Measurements from ENCODE around the gene SLAIN1.
A peak's percentile ranks its signal among the peaks of the same experiment; 100 is the strongest.

SLAIN1 gene

DNA sequence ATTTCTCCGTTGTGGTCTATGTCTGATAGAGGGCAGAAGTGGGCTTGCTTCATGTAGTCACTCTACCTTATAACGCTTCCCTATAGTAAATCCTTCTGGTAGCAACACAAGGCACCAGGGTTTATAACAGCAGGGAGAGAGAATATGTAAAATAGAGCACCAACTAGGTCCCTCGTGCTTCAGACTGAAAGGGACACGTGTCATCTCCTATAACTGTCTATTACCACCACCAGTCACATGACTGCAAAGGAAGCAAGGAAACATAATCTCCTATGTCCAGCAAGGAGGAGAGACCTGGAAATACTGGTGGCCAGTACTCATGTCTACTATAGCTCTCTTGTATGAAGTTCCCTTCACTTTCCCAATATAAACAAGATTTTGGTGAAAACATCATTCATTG is 79.2 kb downstream of the SLAIN1 start:
- WGBS (ENCODE audit: insufficient coverage) = no CpG with 5 or more reads among the region's 4 CpGs
- Histone ChIP-seq H3K36me3 (ENCODE audit: control insufficient read depth in 4 of 4, insufficient read depth in 4 of 4, low read length in 3 of 4) (no peaks in the 10 kb centered on the region), H3K9me3 (ENCODE audit: control extremely low read depth in 1 of 5, control insufficient read depth in 4 of 5, insufficient read depth in 2 of 5, low read depth in 1 of 5, low read length in 4 of 5) (no peaks in the 10 kb centered on the region), H3K27ac (ENCODE audit: insufficient read depth in 1 of 2, low read depth in 1 of 2, low read length in 2 of 2, poor library complexity in 1 of 2, severe bottlenecking in 2 of 2) (no peak overlapping the region), H3K4me1 (ENCODE audit: control extremely low read depth in 1 of 4, control insufficient read depth in 4 of 4, insufficient read depth in 4 of 4, low read length in 3 of 4) (peaks cover 3 to 15% (median 13%) of the 10 kb centered on the region in 4 experiments), H3K4me3 (ENCODE audit: control insufficient read depth in 1 of 7, extremely low read depth in 1 of 7, insufficient read depth in 4 of 7, low read depth in 2 of 7, low read length in 6 of 7) (no peak overlapping the region), H3K27me3 (replicated peaks in 2 of 5; ENCODE audit: control insufficient read depth in 4 of 5, insufficient read depth in 5 of 5, low read length in 4 of 5) (no peaks in the 10 kb centered on the region)
- ChIA-PET CTCF (interaction anchor here (0.9 to 6.1 kb wide), 3 partner anchors 34 to 345 kb away, joined by 3 to 44 read pairs (median 4); no protein-coding TSS in a partner anchor), POLR2A (no interaction called here)
- no peak for DNase-seq

GRCh38 chr13:77779552-77780272 is 82.2 kb downstream of the SLAIN1 start:
- peak overlapping the region in 3 of 7 experiments; percentile 3 to 34 (median 13) for H3K4me3 ChIP-seq (ENCODE audit: control insufficient read depth in 1 of 7, extremely low read depth in 1 of 7, insufficient read depth in 4 of 7, low read depth in 2 of 7, low read length in 6 of 7)
- ChIA-PET CTCF (interaction anchor here (1.0 to 2.5 kb wide), 3 partner anchors 338 to 341 kb away, joined by 3 to 14 read pairs (median 4); no protein-coding TSS in a partner anchor), POLR2A (no interaction called here)
- H3K4me1 ChIP-seq (ENCODE audit: control extremely low read depth in 1 of 4, control insufficient read depth in 4 of 4, insufficient read depth in 4 of 4, low read length in 3 of 4) = peaks cover 3 to 15% (median 13%) of the 10 kb centered on the region in 4 experiments
- H3K27me3 ChIP-seq (replicated peaks in 2 of 5; ENCODE audit: control insufficient read depth in 4 of 5, insufficient read depth in 5 of 5, low read length in 4 of 5) = no peaks in the 10 kb centered on the region
- no peaks in the 10 kb centered on the region for H3K36me3 ChIP-seq (ENCODE audit: control insufficient read depth in 4 of 4, insufficient read depth in 4 of 4, low read length in 3 of 4)
- peak; percentile 87 to 97 (median 95) for DNase-seq
- 0% methylated on average over 2 of the region's 3 CpGs for WGBS (ENCODE audit: insufficient coverage)
- no peak overlapping the region for H3K27ac ChIP-seq (ENCODE audit: insufficient read depth in 1 of 2, low read depth in 1 of 2, low read length in 2 of 2, poor library complexity in 1 of 2, severe bottlenecking in 2 of 2)
- H3K9me3 ChIP-seq (ENCODE audit: control extremely low read depth in 1 of 5, control insufficient read depth in 4 of 5, insufficient read depth in 2 of 5, low read depth in 1 of 5, low read length in 4 of 5) = no peaks in the 10 kb centered on the region

- Histone ChIP-seq H3K27me3 (replicated peaks in 2 of 5; ENCODE audit: control insufficient read depth in 4 of 5, insufficient read depth in 5 of 5, low read length in 4 of 5) (no peaks in the 10 kb centered on the region), H3K36me3 (ENCODE audit: control insufficient read depth in 4 of 4, insufficient read depth in 4 of 4, low read length in 3 of 4) (no peaks in the 10 kb centered on the region), H3K9me3 (ENCODE audit: control extremely low read depth in 1 of 5, control insufficient read depth in 4 of 5, insufficient read depth in 2 of 5, low read depth in 1 of 5, low read length in 4 of 5) (no peaks in the 10 kb centered on the region), H3K27ac (ENCODE audit: insufficient read depth in 1 of 2, low read depth in 1 of 2, low read length in 2 of 2, poor library complexity in 1 of 2, severe bottlenecking in 2 of 2) (no peak overlapping the region), H3K4me1 (ENCODE audit: control extremely low read depth in 1 of 4, control insufficient read depth in 4 of 4, insufficient read depth in 4 of 4, low read length in 3 of 4) (peaks cover 3 to 15% (median 13%) of the 10 kb centered on the region in 4 experiments), H3K4me3 (ENCODE audit: control insufficient read depth in 1 of 7, extremely low read depth in 1 of 7, insufficient read depth in 4 of 7, low read depth in 2 of 7, low read length in 6 of 7) (no peak overlapping the region)
- DNase-seq = no peak
- POLR2A ChIA-PET = interaction anchor here (0.6 kb wide), 1 partner anchor 1897 kb away, joined by 3 read pairs; no protein-coding TSS in a partner anchor
- CTCF ChIA-PET = interaction anchor here (1.0 to 2.5 kb wide), 3 partner anchors 14 to 339 kb away, joined by 3 to 14 read pairs (median 3); no protein-coding TSS in a partner anchor
Measured at GRCh38 chr13:77781808-77782207, 84.3 kb downstream of the SLAIN1 start.

DNA sequence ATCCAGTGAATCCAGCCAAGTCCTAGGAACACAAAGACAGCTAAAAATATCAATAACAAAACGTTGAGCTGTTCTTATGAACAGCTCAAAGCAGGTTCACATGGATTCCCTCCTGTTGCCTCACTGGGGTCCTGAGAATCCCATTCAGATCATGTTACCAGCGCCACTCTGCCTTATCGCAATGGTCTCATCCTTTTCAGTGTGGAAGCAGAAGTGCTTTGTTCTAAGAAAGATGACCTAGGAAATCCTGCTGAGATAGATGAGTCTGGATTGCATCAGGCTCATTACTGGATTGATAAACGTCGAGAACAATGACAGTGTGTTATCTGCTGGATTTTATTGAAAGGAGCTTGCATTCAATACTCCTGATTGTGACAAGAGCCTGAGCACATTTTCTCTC is 87.0 kb downstream of the SLAIN1 start:
- Histone ChIP-seq H3K4me3 (ENCODE audit: control insufficient read depth in 1 of 7, extremely low read depth in 1 of 7, insufficient read depth in 4 of 7, low read depth in 2 of 7, low read length in 6 of 7) (no peak overlapping the region), H3K27ac (ENCODE audit: insufficient read depth in 1 of 2, low read depth in 1 of 2, low read length in 2 of 2, poor library complexity in 1 of 2, severe bottlenecking in 2 of 2) (no peak overlapping the region), H3K4me1 (ENCODE audit: control extremely low read depth in 1 of 4, control insufficient read depth in 4 of 4, insufficient read depth in 4 of 4, low read length in 3 of 4) (peaks cover 2 to 25% (median 18%) of the 10 kb centered on the region in 4 experiments), H3K27me3 (replicated peaks in 2 of 5; ENCODE audit: control insufficient read depth in 4 of 5, insufficient read depth in 5 of 5, low read length in 4 of 5) (no peaks in the 10 kb centered on the region), H3K36me3 (ENCODE audit: control insufficient read depth in 4 of 4, insufficient read depth in 4 of 4, low read length in 3 of 4) (no peaks in the 10 kb centered on the region), H3K9me3 (ENCODE audit: control extremely low read depth in 1 of 5, control insufficient read depth in 4 of 5, insufficient read depth in 2 of 5, low read depth in 1 of 5, low read length in 4 of 5) (no peaks in the 10 kb centered on the region)
- 87% methylated on average over 5 of the region's 5 CpGs for whole genome bisulfite sequencing (ENCODE audit: insufficient coverage)
- ChIA-PET POLR2A (no interaction called here), CTCF (interaction anchor here (0.9 to 3.2 kb wide), 2 partner anchors 11 to 337 kb away, joined by 3 to 12 read pairs; no protein-coding TSS in a partner anchor)
- no peak for DNase-seq

- CTCF ChIA-PET = interaction anchor here (1.1 kb wide), 1 partner anchor 334 kb away, joined by 4 read pairs; no protein-coding TSS in a partner anchor
- Histone ChIP-seq H3K9me3 (ENCODE audit: control extremely low read depth in 1 of 5, control insufficient read depth in 4 of 5, insufficient read depth in 2 of 5, low read depth in 1 of 5, low read length in 4 of 5) (peaks cover 0 to 10% (median 9%) of the 10 kb centered on the region in 5 experiments), H3K4me3 (ENCODE audit: control insufficient read depth in 1 of 7, extremely low read depth in 1 of 7, insufficient read depth in 4 of 7, low read depth in 2 of 7, low read length in 6 of 7) (no peak overlapping the region), H3K27me3 (replicated peaks in 2 of 5; ENCODE audit: control insufficient read depth in 4 of 5, insufficient read depth in 5 of 5, low read length in 4 of 5) (no peaks in the 10 kb centered on the region), H3K4me1 (ENCODE audit: control extremely low read depth in 1 of 4, control insufficient read depth in 4 of 4, insufficient read depth in 4 of 4, low read length in 3 of 4) (peaks cover 0 to 18% (median 5%) of the 10 kb centered on the region in 4 experiments), H3K36me3 (ENCODE audit: control insufficient read depth in 4 of 4, insufficient read depth in 4 of 4, low read length in 3 of 4) (no peaks in the 10 kb centered on the region), H3K27ac (ENCODE audit: insufficient read depth in 1 of 2, low read depth in 1 of 2, low read length in 2 of 2, poor library complexity in 1 of 2, severe bottlenecking in 2 of 2) (no peak overlapping the region)
- 90% methylated on average over 1 of the region's 2 CpGs for WGBS (ENCODE audit: insufficient coverage)
- POLR2A ChIA-PET = no interaction called here
- DNase-seq = no peak
Measured at GRCh38 chr13:77786695-77787287, 89.3 kb downstream of the SLAIN1 start.

DNA sequence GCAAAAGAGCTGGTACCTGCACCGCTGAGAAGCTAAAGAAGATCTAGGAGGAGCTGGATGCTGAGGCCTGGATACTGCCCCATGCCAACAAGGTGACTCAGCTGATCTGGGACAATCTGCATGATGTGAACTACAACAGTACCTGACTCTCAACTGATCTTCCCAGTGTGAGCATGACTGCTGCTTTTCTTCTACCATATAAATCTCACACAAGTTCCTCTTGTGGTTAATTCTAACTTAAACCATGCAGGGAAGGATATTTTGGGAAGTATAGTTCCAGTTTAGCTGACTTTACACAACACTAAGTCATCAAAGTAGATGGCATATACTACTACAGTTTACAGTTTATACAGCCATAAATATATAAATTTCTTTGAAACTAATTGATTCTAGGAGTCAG is 91.9 kb downstream of the SLAIN1 start:
- Histone ChIP-seq H3K4me1 (ENCODE audit: control extremely low read depth in 1 of 4, control insufficient read depth in 4 of 4, insufficient read depth in 4 of 4, low read length in 3 of 4) (peaks cover 0 to 18% (median 5%) of the 10 kb centered on the region in 4 experiments), H3K9me3 (ENCODE audit: control extremely low read depth in 1 of 5, control insufficient read depth in 4 of 5, insufficient read depth in 2 of 5, low read depth in 1 of 5, low read length in 4 of 5) (peaks cover 1 to 16% (median 9%) of the 10 kb centered on the region in 5 experiments), H3K36me3 (ENCODE audit: control insufficient read depth in 4 of 4, insufficient read depth in 4 of 4, low read length in 3 of 4) (no peaks in the 10 kb centered on the region), H3K4me3 (ENCODE audit: control insufficient read depth in 1 of 7, extremely low read depth in 1 of 7, insufficient read depth in 4 of 7, low read depth in 2 of 7, low read length in 6 of 7) (no peak overlapping the region), H3K27ac (ENCODE audit: insufficient read depth in 1 of 2, low read depth in 1 of 2, low read length in 2 of 2, poor library complexity in 1 of 2, severe bottlenecking in 2 of 2) (no peak overlapping the region), H3K27me3 (replicated peaks in 2 of 5; ENCODE audit: control insufficient read depth in 4 of 5, insufficient read depth in 5 of 5, low read length in 4 of 5) (no peaks in the 10 kb centered on the region)
- POLR2A ChIA-PET = interaction anchor here (0.6 kb wide), 1 partner anchor 196 kb away, joined by 5 read pairs; no protein-coding TSS in a partner anchor
- peak in 2 of 3 donors; percentile 68 to 76 for DNase-seq
- WGBS (ENCODE audit: insufficient coverage) = 56% methylated on average over 1 of the region's 1 CpG
- CTCF ChIA-PET = interaction anchor here (1.0 kb wide), 1 partner anchor 11 kb away, joined by 3 read pairs; no protein-coding TSS in a partner anchor

GRCh38 chr13:77800219-77800618 is 102.7 kb downstream of the SLAIN1 start:
- DNase-seq = no peak
- whole genome bisulfite sequencing (ENCODE audit: insufficient coverage) = 100% methylated on average over 1 of the region's 3 CpGs
- ChIA-PET POLR2A (no interaction called here), CTCF (no interaction called here)
- Histone ChIP-seq H3K36me3 (ENCODE audit: control insufficient read depth in 4 of 4, insufficient read depth in 4 of 4, low read length in 3 of 4) (no peaks in the 10 kb centered on the region), H3K4me1 (ENCODE audit: control extremely low read depth in 1 of 4, control insufficient read depth in 4 of 4, insufficient read depth in 4 of 4, low read length in 3 of 4) (no peaks in the 10 kb centered on the region), H3K9me3 (ENCODE audit: control extremely low read depth in 1 of 5, control insufficient read depth in 4 of 5, insufficient read depth in 2 of 5, low read depth in 1 of 5, low read length in 4 of 5) (no peaks in the 10 kb centered on the region), H3K4me3 (ENCODE audit: control insufficient read depth in 1 of 7, extremely low read depth in 1 of 7, insufficient read depth in 4 of 7, low read depth in 2 of 7, low read length in 6 of 7) (no peak overlapping the region), H3K27me3 (replicated peaks in 2 of 5; ENCODE audit: control insufficient read depth in 4 of 5, insufficient read depth in 5 of 5, low read length in 4 of 5) (no peaks in the 10 kb centered on the region), H3K27ac (ENCODE audit: insufficient read depth in 1 of 2, low read depth in 1 of 2, low read length in 2 of 2, poor library complexity in 1 of 2, severe bottlenecking in 2 of 2) (no peak overlapping the region)

Measured in common myeloid progenitor, CD34-positive (primary cell).